BE2C (cell line): Measurements from ENCODE around the gene MSLN.

Experiments used
- DNase-seq: peaks from one replicate; pipeline ENCODE4 v3.0.0-alpha.2; 2020
- H3K27me3 ChIP-seq: fragments of 250-450 bp; sonication (Bioruptor Pico); 2 replicates; pipeline ENCODE4 v1.5.1; 2020; ENCODE audit warnings: mild to moderate bottlenecking
- H3K36me3 ChIP-seq: fragments of 250-450 bp; sonication (Bioruptor Pico); 2 replicates; pipeline ENCODE4 v1.5.1; 2020; ENCODE audit warnings: mild to moderate bottlenecking
- H3K4me1 ChIP-seq: fragments of 250-450 bp; sonication (Bioruptor Pico); 2 replicates; pipeline ENCODE4 v1.5.1; 2020
- H3K4me3 ChIP-seq: 2 replicates; pipeline ENCODE4 v1.5.1; 2011; ENCODE audit warnings: low read depth, low read length
- H3K9me3 ChIP-seq: fragments of 250-450 bp; sonication (Bioruptor Pico); 2 replicates; pipeline ENCODE4 v1.5.1; 2020
- CTCF ChIP-seq: IDR thresholded peaks from 2 replicates; pipeline ENCODE4 v1.5.1; 2012; ENCODE audit warnings: mild to moderate bottlenecking, low read depth, low read length

Gene MSLN

DNA sequence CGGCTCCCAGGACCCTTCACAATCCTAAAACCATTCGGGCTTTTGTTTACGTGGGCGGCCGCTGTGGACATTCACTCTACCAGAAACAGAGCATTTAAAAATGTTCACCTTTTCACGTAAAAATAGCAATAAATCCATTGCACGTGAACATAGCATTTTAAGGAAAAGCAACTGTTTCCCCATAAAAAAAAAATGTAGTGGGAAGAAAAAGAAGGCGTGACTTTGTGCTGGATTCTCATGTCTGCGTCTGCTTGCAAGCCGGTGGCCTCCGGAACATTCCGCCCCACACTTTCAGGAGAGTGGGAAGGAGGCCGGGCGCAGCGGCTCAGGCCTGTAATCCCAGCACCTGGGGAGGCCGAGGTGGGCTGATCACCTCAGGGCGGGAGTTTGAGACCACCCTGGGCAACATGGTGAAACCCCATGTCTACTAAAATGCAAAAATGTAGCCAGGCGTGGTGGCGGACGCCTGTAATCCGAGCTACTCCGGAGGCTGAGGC, 53.4 kb downstream of the MSLN start:
- TF ChIP-seq CTCF, result no peak
- Histone ChIP-seq H3K4me1 (no peaks in the 10 kb centered on the region), H3K9me3 (no peaks in the 10 kb centered on the region), H3K27me3 (peaks cover 35% of the 10 kb centered on the region), H3K36me3 (no peaks in the 10 kb centered on the region), H3K4me3 (no peak overlapping the region)
- DNase-seq, result no peak

DNA sequence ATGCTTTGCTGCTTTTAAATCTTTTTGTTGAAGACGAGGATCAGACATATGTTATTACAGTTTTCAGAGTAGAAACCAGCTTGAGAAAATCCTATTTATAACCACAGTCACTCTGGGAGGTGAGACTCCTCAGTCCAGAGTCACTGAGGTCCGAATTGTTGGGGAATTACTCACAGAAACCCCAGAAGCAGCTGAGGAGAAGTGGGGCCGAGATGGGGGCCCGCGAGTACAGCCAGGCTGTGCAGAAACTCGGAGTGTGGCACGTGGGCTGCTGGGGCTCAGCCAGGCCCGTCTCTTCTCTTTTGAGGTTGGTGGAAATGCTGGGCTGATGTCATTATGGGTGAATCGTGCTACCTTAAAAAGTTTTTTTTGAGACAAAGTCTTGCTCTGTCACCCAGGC, 54.4 kb downstream of the MSLN start:
- H3K27me3 ChIP-seq, result peaks cover 45% of the 10 kb centered on the region

DNA sequence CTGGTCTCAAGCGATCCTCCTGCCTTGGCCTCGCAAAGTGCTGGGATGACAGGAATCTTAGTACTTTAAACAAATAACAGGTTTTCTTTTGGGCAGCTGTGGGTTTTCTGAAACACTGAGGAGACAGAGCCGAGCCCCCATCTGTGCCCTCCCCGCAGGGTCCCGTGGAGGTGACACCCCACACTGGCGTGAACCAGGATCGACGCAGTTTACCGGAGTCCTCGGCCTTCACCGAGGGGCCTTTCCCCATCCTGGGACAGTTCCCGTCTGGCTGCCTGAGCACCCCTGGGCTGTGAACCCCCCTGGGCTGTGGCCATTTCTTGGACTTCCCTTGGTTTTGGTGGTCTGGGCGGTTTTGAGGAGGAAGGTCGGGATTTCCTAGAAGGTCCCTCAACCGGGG, 55.3 kb downstream of the MSLN start:
- Histone ChIP-seq H3K9me3 (no peaks in the 10 kb centered on the region), H3K27me3 (peaks cover 54% of the 10 kb centered on the region), H3K4me3 (no peak overlapping the region), H3K4me1 (no peaks in the 10 kb centered on the region), H3K36me3 (no peaks in the 10 kb centered on the region)
- no peak for TF ChIP-seq CTCF
- DNase-seq, result no peak

More for the DNA sequence above, 54.4 kb downstream of the MSLN start:
- TF ChIP-seq CTCF, result no peak
- DNase-seq, result no peak
- Histone ChIP-seq H3K4me1 (no peaks in the 10 kb centered on the region), H3K36me3 (no peaks in the 10 kb centered on the region), H3K4me3 (no peak overlapping the region), H3K9me3 (no peaks in the 10 kb centered on the region)

- Histone ChIP-seq H3K9me3 (no peaks in the 10 kb centered on the region), H3K4me1 (no peaks in the 10 kb centered on the region), H3K27me3 (peaks cover 55% of the 10 kb centered on the region), H3K36me3 (no peaks in the 10 kb centered on the region), H3K4me3 (no peak overlapping the region)
- TF ChIP-seq CTCF, result no peak
- DNase-seq, result no peak
Measured at GRCh38 chr16:817001-817906, 56.7 kb downstream of the MSLN start.

- H3K27me3 ChIP-seq, result peaks cover 53% of the 10 kb centered on the region
- no peak for TF ChIP-seq CTCF
- no peaks in the 10 kb centered on the region for H3K36me3 ChIP-seq
- H3K4me1 ChIP-seq, result no peaks in the 10 kb centered on the region
- DNase-seq, result no peak
- H3K4me3 ChIP-seq, result no peak overlapping the region
- no peaks in the 10 kb centered on the region for H3K9me3 ChIP-seq
Measured at GRCh38 chr16:818132-818531, 57.6 kb downstream of the MSLN start.
